H9 (cell line): ENCODE measurements around the gene ZSCAN18. TPM values are rescaled to one million over a fixed set of nuclear protein-coding genes. Genes with fewer than 3 reads are reported as not detected.

Source experiments
- DNase-seq: peaks from one replicate; pipeline ENCODE4 v3.0.0-alpha.2; 2017
- H2AFZ ChIP-seq: one replicate; pipeline ENCODE4 v1.6.1; 2013; ENCODE audit warnings: mild to moderate bottlenecking, low read length, control low read depth, moderate library complexity
- H2AK5ac ChIP-seq: 2 replicates; pipeline ENCODE4 v1.6.1; 2013; ENCODE audit warnings: low read length, control low read depth, mixed read lengths; ENCODE audit not compliant: insufficient read length
- H2BK120ac ChIP-seq: one replicate; pipeline ENCODE4 v1.6.1; 2013; ENCODE audit warnings: low read depth, mild to moderate bottlenecking, low read length, control low read depth, inconsistent platforms; ENCODE audit not compliant: poor library complexity, severe bottlenecking
- H2BK12ac ChIP-seq: 2 replicates; pipeline ENCODE4 v1.6.1; 2013; ENCODE audit warnings: low read length, control low read depth, mixed read lengths, low read depth; ENCODE audit not compliant: insufficient read length
- H2BK15ac ChIP-seq: 2 replicates; pipeline ENCODE4 v1.6.1; 2013; ENCODE audit warnings: low read depth, low read length, control low read depth
- H2BK20ac ChIP-seq: one replicate; pipeline ENCODE4 v1.6.1; 2013; ENCODE audit warnings: low read depth, mild to moderate bottlenecking, low read length, control low read depth, inconsistent platforms; ENCODE audit not compliant: poor library complexity, severe bottlenecking
- H2BK5ac ChIP-seq: 2 replicates; pipeline ENCODE4 v1.6.1; 2013; ENCODE audit warnings: low read length, control low read depth, mixed read lengths; ENCODE audit not compliant: insufficient read length
- H3K14ac ChIP-seq: 2 replicates; pipeline ENCODE4 v1.6.1; 2013; ENCODE audit warnings: low read length, control low read depth; ENCODE audit not compliant: insufficient read depth
- H3K18ac ChIP-seq: 2 replicates; pipeline ENCODE4 v1.6.1; 2013; ENCODE audit warnings: low read depth, mild to moderate bottlenecking, mixed read lengths, low read length, control low read depth; ENCODE audit not compliant: insufficient read length
- H3K23ac ChIP-seq: 2 replicates; pipeline ENCODE4 v1.6.1; 2013; ENCODE audit warnings: low read length, control low read depth, mixed read lengths, low read depth; ENCODE audit not compliant: insufficient read length
- H3K23me2 ChIP-seq: 2 replicates; pipeline ENCODE4 v1.6.1; 2013; ENCODE audit warnings: low read depth, mild to moderate bottlenecking, mixed read lengths, low read length, control low read depth; ENCODE audit not compliant: insufficient read length, poor library complexity, severe bottlenecking
- H3K27ac ChIP-seq: 2 replicates; pipeline ENCODE4 v1.5.1; 2013; ENCODE audit warnings: low read length, control low read depth, mixed read lengths, low read depth; ENCODE audit not compliant: insufficient read length
- H3K27me3 ChIP-seq: 2 replicates; pipeline ENCODE4 v1.6.1; 2013; ENCODE audit warnings: low read length, control low read depth, inconsistent platforms; ENCODE audit not compliant: insufficient read depth
- H3K4ac ChIP-seq: 2 replicates; pipeline ENCODE4 v1.6.1; 2013; ENCODE audit warnings: low read depth, mild to moderate bottlenecking, control low read depth, inconsistent platforms, low read length, moderate library complexity
- H3K4me1 ChIP-seq: 2 replicates; pipeline ENCODE4 v1.6.1; 2013; ENCODE audit warnings: low read length, control low read depth, inconsistent platforms; ENCODE audit not compliant: insufficient read depth
- H3K4me2 ChIP-seq: 2 replicates; pipeline ENCODE4 v1.6.1; 2013; ENCODE audit warnings: low read length, control low read depth, mixed read lengths; ENCODE audit not compliant: insufficient read length, insufficient read depth
- H3K56ac ChIP-seq: 2 replicates; pipeline ENCODE4 v1.6.1; 2013; ENCODE audit warnings: low read depth, mild to moderate bottlenecking, mixed read lengths, low read length, control low read depth; ENCODE audit not compliant: insufficient read length
- H3K79me1 ChIP-seq: 2 replicates; pipeline ENCODE4 v1.6.1; 2013; ENCODE audit warnings: low read depth, mild to moderate bottlenecking, moderate library complexity, low read length, control low read depth, inconsistent platforms; ENCODE audit not compliant: insufficient read depth, poor library complexity, severe bottlenecking
- H3K79me2 ChIP-seq: 2 replicates; pipeline ENCODE4 v1.6.1; 2013; ENCODE audit warnings: low read length, control low read depth, inconsistent platforms; ENCODE audit not compliant: insufficient read depth
- H3K9ac ChIP-seq: 2 replicates; pipeline ENCODE4 v1.6.1; 2013; ENCODE audit warnings: low read length, control low read depth, mixed read lengths; ENCODE audit not compliant: insufficient read length; ENCODE audit errors: extremely low read depth
- H3K9me3 ChIP-seq: one replicate; pipeline ENCODE4 v1.6.1; 2013; ENCODE audit warnings: low read depth, low read length, inconsistent platforms; ENCODE audit not compliant: control insufficient read depth
- H3T11ph ChIP-seq: one replicate; pipeline ENCODE4 v1.6.1; 2013; ENCODE audit warnings: mild to moderate bottlenecking, low read length, control low read depth, inconsistent platforms
- H4K20me1 ChIP-seq: one replicate; pipeline ENCODE4 v1.6.1; 2013; ENCODE audit not compliant: control insufficient read depth, insufficient read length, insufficient read depth
- H4K5ac ChIP-seq: 2 replicates; pipeline ENCODE4 v1.6.1; 2013; ENCODE audit warnings: low read depth, mild to moderate bottlenecking, mixed read lengths, low read length, control low read depth; ENCODE audit not compliant: insufficient read length
- H4K8ac ChIP-seq: replicated peaks from 2 replicates; pipeline ENCODE4 v1.6.1; 2013; ENCODE audit warnings: low read length, control low read depth, mixed read lengths, low read depth; ENCODE audit not compliant: insufficient read length
- H4K91ac ChIP-seq: 2 replicates; pipeline ENCODE4 v1.6.1; 2013; ENCODE audit warnings: low read depth, mild to moderate bottlenecking, moderate library complexity, mixed read lengths, low read length, control low read depth; ENCODE audit not compliant: insufficient read length
- H3K27ac Mint-ChIP-seq, 3 experiments: 2 replicates in 2 of 3; 3 replicates in 1 of 3; pipeline ENCODE4 v1.8.0; 2020 to 2021; ENCODE audit warnings: mixed read lengths in 3 of 3, mild to moderate bottlenecking in 1 of 3, moderate library complexity in 1 of 3
- H3K27me3 Mint-ChIP-seq: 2 replicates; pipeline ENCODE4 v1.8.0; 2021; ENCODE audit warnings: low read depth, mild to moderate bottlenecking, moderate library complexity, mixed read lengths
- H3K36me3 Mint-ChIP-seq, 3 experiments: 2 replicates in 2 of 3; 3 replicates in 1 of 3; pipeline ENCODE4 v1.8.0; 2020 to 2021; ENCODE audit warnings: low read depth in 3 of 3, mixed read lengths in 3 of 3; ENCODE audit not compliant: insufficient read depth in 1 of 3
- H3K4me1 Mint-ChIP-seq, 2 experiments: 2 replicates each; pipeline ENCODE4 v1.8.0; 2020; ENCODE audit warnings: mixed read lengths in 2 of 2
- H3K4me3 Mint-ChIP-seq, 2 experiments: 2 replicates in 1 of 2; 3 replicates in 1 of 2; pipeline ENCODE4 v1.8.0; 2020 to 2021; ENCODE audit warnings: mild to moderate bottlenecking in 2 of 2, mixed read lengths in 2 of 2, moderate library complexity in 1 of 2
- H3K9me3 Mint-ChIP-seq, 2 experiments: 2 replicates in 1 of 2; 3 replicates in 1 of 2; pipeline ENCODE4 v1.8.0; 2020; ENCODE audit warnings: mild to moderate bottlenecking in 2 of 2, mixed read lengths in 2 of 2, moderate library complexity in 1 of 2
- CTCF ChIP-seq: fragments of 200-600 bp; sonication (generic); conservative IDR thresholded peaks from 3 replicates; pipeline ENCODE4 v1.8.0; 2021; ENCODE audit warnings: antibody characterized with exemption, mild to moderate bottlenecking
- WGBS: extraction: QIAGEN DNeasy Blood & Tissue Kit; methylation state at CpG from one replicate; pipeline ENCODE4 v1.1.7; 2013; ENCODE audit warnings: missing lambda C conversion rate, low lambda C conversion rate, mixed read lengths; ENCODE audit not compliant: insufficient read length; ENCODE audit errors: extremely low coverage; 5-methylcytosine and 5-hydroxymethylcytosine counted together
- total RNA-seq: library from RNA; stranded (reverse); gene quantifications from 2 replicates; pipeline ENCODE4 v1.2.1, GENCODE V29; 2021

The ZSCAN18 gene
- total RNA-seq, 1 experiment from 2014 or later = 40.1 TPM

GRCh38 chr19:58079792-58080191 is 18.2 kb downstream of the ZSCAN18 start:
- Histone ChIP-seq H2BK120ac (no peak overlapping the region), H3K4me1 (no peaks in the 10 kb centered on the region), H3T11ph (no peak overlapping the region), H3K79me2 (no peaks in the 10 kb centered on the region), H3K79me1 (no peaks in the 10 kb centered on the region), H4K5ac (no peak overlapping the region), H3K27me3 (no peaks in the 10 kb centered on the region), H3K9me3 (no peaks in the 10 kb centered on the region), H3K18ac (no peak overlapping the region), H3K4me2 (no peak overlapping the region), H2AFZ (no peak overlapping the region), H2BK12ac (no peak overlapping the region), H4K91ac (no peak overlapping the region), H4K20me1 (no peaks in the 10 kb centered on the region), H3K27ac (no peak overlapping the region), H2BK5ac (no peak overlapping the region), H3K9ac (no peak overlapping the region), H4K8ac (no peak overlapping the region), H3K14ac (no peak overlapping the region), H3K23ac (no peak overlapping the region), H3K4ac (no peak overlapping the region), H2BK15ac (no peak overlapping the region), H3K23me2 (peaks cover 3% of the 10 kb centered on the region), H2AK5ac (no peak overlapping the region), H2BK20ac (no peak overlapping the region), H3K56ac (no peak overlapping the region)
- no peak for TF ChIP-seq CTCF
- no peak overlapping the region for H3K4me3 Mint-ChIP-seq
- no CpG with 5 or more reads among the region's 10 CpGs for WGBS
- DNase-seq = no peak
- H3K36me3 Mint-ChIP-seq = peaks cover 14 to 23% (median 19%) of the 10 kb centered on the region in 3 experiments
- H3K9me3 Mint-ChIP-seq = peaks cover 63 to 65% of the 10 kb centered on the region in 2 experiments
- no peaks in the 10 kb centered on the region for H3K4me1 Mint-ChIP-seq
- H3K27me3 Mint-ChIP-seq = peaks cover 11% of the 10 kb centered on the region
- H3K27ac Mint-ChIP-seq = no peak overlapping the region
